ENCODE measurements around the gene LUC7L3.
"Not testable (repeated sequence)": the region's sequence is repeated elsewhere in the genome, so short reads cannot be mapped to it uniquely, and the experiment has no call there.

The LUC7L3 gene

DNA sequence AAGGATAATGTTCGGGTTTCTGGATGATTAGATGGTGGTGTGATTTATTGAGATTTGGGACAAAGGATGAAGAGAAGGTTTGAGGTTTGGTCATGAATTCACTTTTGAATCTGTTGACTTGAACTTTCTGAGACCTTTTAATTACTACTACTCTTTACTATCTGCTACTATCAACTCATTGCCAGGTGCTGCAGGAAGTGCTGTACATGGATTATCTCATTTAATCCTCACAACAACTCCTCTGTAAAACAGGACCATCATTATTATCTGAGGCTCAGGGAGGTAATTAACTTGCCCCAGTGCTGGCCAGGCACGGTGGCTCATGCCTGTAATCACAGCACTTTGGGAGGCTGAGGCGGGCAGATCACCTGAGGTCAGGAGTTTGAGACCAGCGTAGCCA, 8.8 kb upstream of the LUC7L3 start:
- DNase-seq = no peak

DNA sequence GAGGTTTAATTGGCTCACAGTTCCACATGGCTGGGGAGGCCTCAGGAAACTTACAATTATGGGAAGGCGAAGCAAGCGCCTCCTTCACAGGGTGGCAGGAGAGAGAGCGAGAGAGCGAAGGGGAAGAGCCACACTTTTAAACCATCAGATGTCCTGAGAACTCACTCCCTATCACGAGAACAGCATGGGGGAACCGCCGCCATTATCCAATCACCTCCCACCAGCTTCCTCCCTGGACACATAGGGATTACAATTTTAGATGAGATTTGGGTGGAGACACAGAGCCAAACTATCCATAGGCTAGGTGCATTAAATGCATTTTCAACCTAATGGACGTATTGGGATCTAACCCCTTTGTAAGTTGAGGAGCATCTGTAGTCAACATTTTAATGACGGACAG, 6.8 kb upstream of the LUC7L3 start:
- DNase-seq = no peak

DNA sequence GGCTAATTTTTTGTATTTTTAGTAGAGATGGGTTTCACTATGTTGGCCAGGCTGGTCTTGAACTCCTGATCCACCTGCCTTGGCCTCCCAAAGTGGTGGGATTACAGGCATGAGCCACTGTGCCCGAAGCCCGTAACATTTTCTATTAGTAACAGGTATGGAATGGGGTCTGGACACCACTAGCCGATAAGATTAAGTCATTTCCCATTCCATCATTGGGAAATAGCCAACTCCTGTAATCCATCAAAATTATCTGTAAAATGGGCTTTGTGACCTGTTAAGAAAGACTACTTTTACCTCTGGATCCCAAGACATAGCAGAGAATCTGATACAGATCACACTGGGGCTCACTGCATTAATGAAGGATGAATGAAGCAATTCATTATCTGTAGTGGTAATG, 3.9 kb upstream of the LUC7L3 start:
- no peak for DNase-seq

DNA sequence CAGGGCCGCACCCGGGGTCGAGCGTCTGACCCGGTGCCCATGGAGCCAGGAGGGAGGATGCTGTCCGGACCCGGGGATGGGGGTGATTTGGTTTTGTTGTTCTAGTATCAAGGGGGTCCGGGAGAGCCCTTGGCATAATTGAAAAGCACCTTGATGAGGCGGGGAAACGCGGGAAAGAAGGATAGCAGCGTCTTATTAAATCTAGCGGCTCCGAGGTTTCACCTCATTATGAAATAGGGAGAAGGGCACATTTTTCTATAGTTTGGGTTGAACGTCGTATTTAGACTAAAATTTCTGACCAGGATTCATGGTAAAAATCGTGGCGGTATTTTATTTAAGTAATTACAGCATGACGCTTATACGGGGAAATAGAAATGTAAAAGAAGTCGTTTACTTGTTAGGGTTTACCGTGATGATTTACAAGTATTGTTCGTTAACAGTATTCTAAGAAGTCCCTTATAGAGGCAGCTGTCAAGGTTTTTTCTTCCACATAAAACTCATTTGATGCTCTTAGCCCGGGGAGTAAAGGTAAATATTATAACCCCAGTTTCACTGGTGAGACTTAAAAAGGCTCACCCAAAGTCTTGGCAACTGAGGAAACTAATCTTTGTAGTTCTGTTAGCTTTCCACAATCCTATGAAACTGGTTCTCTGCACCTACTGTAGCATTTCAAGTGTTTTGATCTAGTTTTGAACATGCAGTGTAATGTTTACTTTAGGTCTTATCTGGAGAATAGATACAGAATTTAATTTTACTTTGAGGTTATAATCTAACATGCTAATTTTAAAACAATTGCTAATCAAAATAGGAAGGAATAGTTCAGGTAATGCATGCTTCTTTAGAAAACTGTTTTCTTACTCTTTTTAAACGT, 756 bp downstream of the LUC7L3 start:
- no peak for DNase-seq

DNA sequence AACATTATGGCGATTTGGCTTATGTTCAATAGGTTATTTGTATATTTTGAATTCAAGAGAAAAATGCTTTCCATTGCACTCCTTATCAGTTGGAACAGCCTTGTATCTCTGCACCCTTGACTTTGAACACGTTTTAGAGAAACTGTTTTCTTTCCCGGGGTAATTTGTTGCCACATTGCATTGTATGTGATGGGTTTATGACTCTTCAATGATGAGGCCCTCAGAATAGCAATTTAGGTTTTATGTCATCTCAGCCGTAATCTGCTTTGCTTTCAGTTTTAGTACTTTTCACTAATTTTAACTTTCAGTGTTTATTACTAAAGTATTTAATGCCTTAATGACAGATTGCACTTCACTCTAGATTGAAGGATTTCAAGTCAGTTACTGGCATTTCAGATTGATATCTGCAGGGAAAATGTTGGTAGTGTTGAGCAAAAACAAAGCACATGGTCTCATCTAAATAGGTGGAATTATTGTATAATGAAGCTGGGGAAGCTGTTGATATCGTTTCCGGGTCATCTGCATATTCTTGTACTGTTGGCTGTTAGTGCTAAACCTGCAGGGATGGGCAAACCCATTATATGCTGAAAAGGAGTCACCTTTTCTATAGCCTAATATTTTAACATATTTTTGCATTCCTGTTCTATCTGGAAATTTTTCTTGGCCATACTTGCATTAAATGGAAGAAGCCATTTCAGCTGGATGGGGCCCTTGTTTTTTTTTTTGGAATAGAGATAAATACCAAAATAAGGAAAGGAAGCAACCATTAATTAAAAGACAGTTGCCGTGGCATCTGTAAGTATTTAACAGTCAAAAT, 2.0 kb downstream of the LUC7L3 start:
- no peak for DNase-seq

DNA sequence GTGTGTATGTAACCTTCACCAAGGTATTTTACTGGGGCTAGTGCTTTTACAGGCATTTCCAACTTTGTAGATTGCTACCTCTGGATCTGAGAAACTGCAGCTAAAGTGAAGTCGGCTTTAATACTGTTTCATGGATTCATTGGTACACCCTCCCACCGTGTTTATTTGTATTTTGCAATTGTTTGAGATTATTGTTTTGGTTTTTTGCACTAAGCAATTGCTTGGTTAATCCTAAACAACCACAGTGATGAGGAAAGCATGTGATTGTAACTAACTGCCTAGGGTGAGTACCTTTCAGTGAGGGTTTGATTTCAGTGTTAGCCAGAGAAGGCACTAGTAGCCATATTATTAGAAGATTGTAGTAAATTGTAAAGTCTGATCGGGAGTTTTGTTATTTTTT, 3.3 kb downstream of the LUC7L3 start:
- DNase-seq = no peak

DNA sequence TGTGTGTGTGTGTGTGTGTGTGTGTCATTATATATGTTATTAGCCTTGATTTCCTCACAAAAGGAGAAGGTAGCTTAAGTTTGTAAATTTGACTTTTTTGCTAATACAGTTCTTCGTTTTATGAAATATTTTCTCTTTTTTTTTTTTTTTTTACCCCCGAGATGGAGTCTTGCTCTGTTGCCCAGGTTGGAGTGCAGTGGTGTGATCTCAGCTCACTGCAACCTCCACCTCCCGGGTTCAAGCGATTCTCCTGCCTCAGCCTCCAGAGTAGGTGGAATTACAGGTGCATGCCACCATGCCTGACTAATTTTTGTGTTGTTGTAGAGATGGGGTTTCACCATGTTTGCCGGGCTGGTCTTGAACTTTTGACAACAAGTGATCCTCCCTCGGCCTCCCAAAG, 5.2 kb downstream of the LUC7L3 start:
- DNase-seq = not testable (repeated sequence)

DNA sequence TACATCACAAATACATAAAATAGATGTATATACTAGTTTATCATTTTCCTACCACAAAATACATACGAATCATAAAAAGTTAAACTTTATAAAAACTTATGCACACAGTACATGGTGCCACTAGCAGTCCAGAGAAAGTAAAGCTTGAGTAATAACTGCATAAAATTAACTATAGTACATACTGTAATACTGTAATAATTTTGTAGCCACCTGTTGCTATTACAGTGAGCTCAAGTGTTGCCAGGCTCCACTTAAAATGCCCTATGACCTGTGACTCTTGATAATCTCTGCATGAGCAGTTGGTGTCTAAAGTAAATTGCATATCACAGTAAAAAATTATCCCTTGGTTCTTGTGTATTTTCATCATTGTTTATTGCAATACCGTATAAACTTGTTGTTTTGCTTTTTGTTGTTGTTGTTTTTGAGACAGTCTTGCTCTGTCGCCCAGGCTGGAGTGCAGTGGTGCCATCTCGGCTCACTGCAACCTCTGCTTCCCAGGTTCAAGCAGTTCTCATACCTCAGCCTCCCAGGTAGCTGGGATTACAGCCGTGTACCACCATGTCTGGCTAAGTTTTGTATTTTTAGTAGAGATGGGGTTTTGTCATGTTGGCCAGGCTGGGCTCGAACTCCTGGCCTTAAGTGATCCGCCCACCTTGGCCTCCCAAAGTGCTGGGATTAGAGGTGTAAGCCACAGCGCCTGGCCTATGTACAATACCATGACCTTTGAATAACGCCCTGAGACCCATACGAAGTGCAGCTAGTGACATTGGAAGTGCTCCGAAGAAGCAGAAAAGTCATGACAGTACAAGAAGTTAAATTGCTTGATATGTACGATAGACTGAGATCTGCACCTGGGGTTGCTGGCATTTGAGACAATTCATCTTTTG, 6.6 kb downstream of the LUC7L3 start:
- DNase-seq = no peak

DNA sequence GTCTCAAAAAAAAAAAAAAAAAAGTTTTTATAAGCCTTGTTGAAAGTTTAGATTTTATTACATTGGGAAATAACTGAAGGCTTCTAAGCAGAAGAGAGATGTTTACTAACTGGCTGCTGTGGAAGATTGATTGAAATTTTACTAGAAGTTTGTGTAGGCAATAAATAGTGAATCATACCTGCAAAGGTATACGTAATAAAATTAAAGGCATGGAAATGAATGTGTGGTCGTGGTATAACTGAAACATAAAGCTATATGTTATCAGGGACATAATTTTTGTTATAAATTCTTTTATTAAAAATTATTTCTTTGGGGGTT, 8.7 kb downstream of the LUC7L3 start:
- DNase-seq = no peak

DNA sequence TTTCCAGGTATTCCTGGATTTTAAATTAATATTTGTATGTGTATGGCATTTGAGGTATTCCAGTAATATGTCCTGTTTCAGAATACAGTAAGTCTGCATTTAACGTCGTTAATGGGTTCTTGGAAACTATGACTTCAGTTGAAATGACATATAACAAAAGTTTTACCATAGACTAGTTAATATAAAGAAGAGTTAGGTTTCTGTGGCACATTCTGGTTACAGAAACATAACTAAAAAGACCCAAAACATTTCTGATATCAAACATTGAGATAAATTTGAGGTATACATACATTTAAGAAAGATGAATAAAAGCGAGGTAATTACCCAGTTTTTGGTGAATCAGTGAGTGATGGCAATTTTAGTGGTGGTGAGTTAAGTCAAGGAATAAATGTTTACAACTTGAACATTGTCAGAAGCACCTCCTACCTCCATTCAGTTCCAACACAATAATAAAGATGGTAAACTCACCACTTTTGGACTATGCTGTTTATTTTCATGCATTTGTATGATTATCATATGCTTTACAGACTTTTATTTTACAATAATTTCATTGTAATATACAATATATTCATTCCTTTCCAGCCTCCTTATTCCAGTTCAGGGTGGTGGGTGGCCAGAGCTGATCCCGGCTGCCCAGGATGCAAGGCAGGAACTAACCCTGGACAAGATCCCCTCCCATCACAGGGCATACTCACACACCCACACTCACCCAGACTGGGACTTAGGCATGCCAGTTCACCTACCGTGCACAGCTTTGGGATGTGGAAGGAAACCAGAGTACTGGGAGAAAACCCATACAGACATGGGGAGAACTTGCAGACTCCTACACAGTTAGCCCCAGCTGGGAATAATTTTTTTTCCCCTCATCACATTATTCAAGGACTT, 9.7 kb downstream of the LUC7L3 start:
- no peak for DNase-seq

DNA sequence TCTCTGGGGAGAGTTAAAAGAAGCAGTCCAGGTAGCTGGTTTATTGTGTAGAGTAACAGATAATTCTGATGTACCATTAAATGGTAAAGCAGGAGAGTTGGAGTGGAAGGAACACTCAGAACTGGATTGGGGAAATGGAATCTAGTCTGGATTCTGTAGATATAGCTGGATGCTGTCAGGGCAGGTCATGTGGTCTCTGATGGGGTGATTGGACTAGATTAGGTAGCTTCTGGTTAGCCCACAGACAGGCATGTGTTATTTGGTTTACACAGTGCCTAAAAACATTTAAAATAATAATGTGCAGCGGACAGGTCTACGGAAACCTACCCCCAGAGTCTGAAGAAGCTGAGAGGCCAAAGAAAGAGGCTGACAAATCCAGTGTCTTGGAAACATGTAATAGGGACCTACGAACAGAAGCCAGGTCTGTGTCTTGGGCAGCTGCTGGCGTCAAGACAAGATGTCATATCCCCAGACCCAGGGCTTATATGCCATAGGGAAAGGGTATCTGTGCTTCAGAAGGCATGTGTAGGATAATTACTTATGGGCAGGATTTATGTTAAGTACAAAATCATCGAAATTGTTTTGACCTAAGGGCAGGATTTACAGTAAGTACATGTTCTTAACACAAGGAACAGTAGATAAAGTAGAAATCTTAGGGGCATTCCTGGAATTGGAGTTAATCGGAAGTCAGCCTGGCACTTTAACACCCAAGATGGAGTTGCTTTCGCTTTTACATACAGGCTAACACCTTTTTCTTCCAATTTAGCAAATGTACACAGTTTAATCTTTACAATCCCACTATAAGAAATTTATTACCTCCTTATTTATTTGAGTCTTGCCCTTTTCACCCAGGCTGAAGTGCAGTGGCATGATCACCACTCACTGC, 12.4 kb downstream of the LUC7L3 start:
- no peak for DNase-seq

DNA sequence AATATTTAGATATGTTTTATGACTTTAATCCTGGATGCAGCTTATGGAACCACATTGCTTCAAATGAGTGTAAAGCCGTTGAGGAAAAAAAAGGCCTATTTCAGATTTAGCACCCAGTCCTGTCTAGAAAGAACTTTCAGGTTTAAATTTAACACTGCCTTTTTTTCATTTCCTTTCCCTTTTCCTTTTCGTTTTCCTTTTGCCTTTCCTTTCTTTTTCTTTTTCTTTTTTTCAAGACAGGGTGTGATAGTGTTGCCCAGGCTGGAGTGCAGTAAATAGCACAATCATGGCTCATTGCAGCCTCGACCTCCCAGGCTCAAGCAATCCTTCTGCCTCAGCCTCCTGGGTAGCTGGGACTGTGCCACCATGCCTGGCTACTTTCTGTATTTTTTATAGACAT, 15.9 kb downstream of the LUC7L3 start:
- DNase-seq = no peak

DNA sequence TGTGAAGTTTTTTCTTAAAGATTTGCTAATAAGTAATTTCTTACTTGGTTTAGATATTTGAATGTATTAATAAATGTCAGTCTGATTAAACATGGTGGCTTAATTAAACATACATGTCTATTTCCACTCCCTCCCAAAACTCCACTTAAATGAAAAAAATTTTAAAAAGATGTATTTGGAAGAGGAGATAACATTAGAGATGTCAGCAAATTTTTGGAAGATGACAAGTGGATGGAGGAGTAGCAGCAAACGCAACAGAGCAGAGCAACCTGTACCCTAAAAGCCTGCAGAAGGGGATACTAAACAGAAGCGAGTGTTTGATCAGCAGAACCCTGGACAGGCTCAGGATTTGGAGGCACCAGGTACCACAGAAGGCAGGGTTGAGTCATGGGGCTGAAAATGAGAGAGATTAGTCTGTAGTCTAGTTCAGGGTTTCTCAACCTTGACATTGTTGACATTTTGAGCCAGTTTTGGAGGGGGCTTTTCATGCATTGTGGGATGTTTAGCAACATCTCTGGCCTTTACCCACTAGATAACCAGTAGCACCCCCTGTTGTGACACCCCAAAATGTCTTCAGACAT, 17.8 kb downstream of the LUC7L3 start:
- DNase-seq = no peak

DNA sequence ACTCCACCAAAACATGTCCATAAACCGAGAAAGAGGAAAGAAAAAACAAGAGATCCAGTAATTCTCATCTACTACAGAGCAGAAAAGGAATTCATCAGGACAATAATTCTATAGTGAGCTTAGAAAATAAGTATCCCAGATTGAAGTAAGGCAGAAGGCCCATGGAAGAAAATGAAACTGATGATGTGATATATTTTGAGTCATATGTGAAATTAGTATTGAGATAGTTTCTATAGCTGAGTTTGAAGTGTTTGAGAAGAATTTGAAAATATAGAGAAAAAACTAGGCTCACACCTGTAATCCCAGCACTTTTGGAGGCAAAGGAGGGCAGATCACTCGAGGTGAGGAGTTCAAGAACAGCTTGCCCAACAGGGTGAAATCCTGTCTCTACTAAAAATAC, 19.7 kb downstream of the LUC7L3 start:
- DNase-seq = no peak

DNA sequence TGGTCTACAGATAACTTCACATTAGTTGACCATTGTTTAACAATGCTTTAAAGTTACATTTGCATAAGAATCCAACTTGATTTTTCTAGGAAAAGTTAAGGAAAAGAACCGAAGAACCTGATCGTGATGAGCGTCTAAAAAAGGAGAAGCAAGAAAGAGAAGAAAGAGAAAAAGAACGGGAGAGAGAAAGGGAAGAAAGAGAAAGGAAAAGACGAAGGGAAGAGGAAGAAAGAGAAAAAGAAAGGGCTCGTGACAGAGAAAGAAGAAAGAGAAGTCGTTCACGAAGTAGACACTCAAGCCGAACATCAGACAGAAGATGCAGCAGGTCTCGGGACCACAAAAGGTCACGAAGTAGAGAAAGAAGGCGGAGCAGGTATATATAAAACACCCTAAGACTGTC, 26.2 kb downstream of the LUC7L3 start:
- DNase-seq = no peak

DNA sequence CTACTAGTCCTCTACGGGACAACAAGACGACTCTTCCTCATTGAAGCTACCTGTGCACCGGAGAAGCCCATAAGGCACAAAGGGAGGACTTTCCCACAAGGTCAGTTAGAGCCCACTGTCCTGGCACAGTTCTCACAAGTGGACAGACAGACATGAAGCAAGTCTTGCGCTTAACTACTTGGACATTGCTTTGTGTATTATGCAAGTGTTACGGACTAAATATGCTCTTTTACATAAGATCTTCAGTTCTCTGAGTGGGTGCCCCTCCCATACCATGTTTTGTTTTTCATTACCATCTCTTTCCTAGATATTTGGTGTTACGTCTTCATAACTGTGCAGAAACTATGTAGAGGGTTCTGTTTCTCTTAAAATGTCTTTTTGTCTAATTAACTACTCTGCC, 29.8 kb downstream of the LUC7L3 start:
- no peak for DNase-seq

DNA sequence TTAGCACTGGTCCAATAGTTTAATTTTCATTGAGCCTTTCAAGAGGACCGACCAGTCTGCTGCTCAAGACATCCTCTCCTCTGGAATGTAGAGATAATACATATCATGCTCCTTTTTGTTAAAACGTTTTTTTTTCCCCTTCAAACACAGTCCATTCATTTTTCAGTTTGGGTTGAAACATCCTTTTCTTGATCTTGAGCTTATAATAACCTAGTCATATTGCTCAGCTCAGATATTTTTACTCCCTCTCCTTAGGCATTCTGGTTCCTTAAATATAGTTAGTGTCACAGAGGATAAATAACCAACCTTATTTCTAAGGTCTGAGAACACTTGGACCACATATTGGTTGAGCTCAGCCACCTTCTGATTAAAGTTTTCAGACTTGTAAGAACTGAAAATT, 35.1 kb downstream of the LUC7L3 start:
- DNase-seq = no peak

DNA sequence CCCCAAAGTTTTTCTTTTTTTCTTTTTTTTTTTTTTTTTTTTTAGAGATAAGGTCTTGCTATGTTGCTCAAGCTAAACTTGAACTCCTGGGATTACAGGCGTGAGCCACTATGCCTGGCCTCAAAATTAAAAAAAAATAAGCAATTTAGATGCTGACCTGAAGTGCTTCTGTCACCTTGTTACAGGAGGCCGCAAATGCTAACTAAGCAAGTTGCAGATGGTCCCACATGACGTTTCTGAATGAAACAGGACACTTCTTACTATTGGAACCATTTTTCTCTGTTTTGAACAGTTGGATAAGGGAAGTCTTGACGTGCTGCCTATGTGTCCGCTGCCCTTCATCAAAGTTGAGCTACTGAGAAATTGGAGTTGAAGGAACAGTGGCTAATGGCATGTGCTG, 39.1 kb downstream of the LUC7L3 start:
- no peak for DNase-seq

DNA sequence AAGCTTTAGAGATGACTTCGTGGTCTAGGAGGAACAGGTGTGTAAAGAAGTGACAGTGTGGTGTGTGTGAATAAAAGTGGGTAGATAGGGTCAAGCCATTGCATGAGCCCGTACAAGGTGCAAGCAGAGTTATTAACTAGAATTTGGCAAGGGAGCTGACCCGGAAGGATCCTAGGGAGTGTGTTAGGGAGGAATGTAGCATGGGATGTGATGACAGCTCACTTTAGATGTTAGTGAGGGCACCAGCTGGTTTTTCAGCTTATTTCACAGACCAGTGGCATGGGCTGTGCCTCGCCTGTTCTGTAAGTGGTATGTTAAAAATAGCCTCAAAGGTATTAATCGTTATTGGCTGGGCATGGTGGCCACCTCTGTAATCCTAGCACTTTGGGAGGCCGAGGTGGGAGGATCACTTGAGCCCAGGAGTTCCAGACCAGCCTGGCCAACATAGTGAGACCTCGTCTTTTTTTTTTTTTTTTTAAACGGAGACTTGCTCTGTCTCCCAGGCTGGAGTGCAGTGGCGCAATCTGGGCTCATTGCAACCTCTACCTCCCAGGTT, 39.7 kb downstream of the LUC7L3 start:
- DNase-seq = no peak

DNA sequence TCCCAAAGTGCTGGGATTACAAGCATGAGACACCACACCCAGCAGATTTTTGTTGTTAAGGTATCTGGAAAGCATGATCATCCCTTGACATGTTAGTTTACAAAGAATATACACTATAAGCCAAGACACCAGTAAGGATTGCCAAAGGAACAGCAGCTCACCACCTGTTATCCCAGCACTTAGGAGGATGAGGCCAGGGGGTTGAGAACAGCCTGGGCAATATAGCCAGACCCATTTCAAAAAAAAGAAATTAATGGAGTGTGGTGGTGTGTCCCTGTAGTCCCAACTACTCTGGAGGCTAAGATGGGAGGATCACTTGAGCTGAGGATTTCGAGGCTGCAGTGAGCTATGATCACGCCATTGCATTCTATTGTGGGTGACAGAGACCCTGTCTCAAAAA, 42.8 kb downstream of the LUC7L3 start:
- no peak for DNase-seq
